Mesenchymal stem cell (in vitro differentiated cells and primary cell): ENCODE measurements around the gene INPP5D.

ENCODE experiments used
- DNase-seq: peaks from one replicate; pipeline ENCODE4 v3.0.0-alpha.2; 2013
- H2AFZ ChIP-seq: one replicate; pipeline ENCODE4 v1.6.1; 2013; ENCODE audit warnings: low read depth, mild to moderate bottlenecking, control low read depth, inconsistent platforms, low read length, moderate library complexity
- H2AK5ac ChIP-seq: 2 replicates; pipeline ENCODE4 v1.6.1; 2013; ENCODE audit warnings: low read length, moderate library complexity, mild to moderate bottlenecking, inconsistent platforms; ENCODE audit not compliant: severe bottlenecking
- H2BK120ac ChIP-seq: one replicate; pipeline ENCODE4 v1.6.1; 2013; ENCODE audit warnings: low read depth, mild to moderate bottlenecking, inconsistent platforms, low read length, moderate library complexity
- H2BK12ac ChIP-seq, 2 experiments: one replicate each; pipeline ENCODE4 v1.6.1; 2013; ENCODE audit warnings: inconsistent platforms in 2 of 2, low read length in 2 of 2, mild to moderate bottlenecking in 2 of 2, moderate library complexity in 2 of 2, control low read depth in 1 of 2
- H2BK15ac ChIP-seq: one replicate; pipeline ENCODE4 v1.6.1; 2013; ENCODE audit warnings: mild to moderate bottlenecking, low read depth, inconsistent platforms; ENCODE audit not compliant: poor library complexity, severe bottlenecking
- H2BK5ac ChIP-seq: 2 replicates; pipeline ENCODE4 v1.6.1; 2013; ENCODE audit warnings: low read depth, mild to moderate bottlenecking, low read length, control low read depth, inconsistent platforms; ENCODE audit not compliant: poor library complexity, severe bottlenecking
- H3K14ac ChIP-seq, 2 experiments: one replicate each; pipeline ENCODE4 v1.6.1; 2013; ENCODE audit warnings: inconsistent platforms in 2 of 2, low read length in 2 of 2, control low read depth in 1 of 2, mild to moderate bottlenecking in 1 of 2, moderate library complexity in 1 of 2
- H3K18ac ChIP-seq, 2 experiments: one replicate each; pipeline ENCODE4 v1.6.1; 2013; ENCODE audit warnings: inconsistent platforms in 2 of 2, low read length in 2 of 2, control low read depth in 1 of 2, low read depth in 1 of 2, mild to moderate bottlenecking in 1 of 2
- H3K23ac ChIP-seq, 2 experiments: one replicate each; pipeline ENCODE4 v1.6.1; 2013; ENCODE audit warnings: inconsistent platforms in 2 of 2, low read length in 2 of 2, mild to moderate bottlenecking in 2 of 2, moderate library complexity in 2 of 2, control low read depth in 1 of 2
- H3K27ac ChIP-seq: 2 replicates; pipeline ENCODE4 v1.5.1; 2013; ENCODE audit warnings: mild to moderate bottlenecking, moderate library complexity, low read length, control low read depth, inconsistent platforms; ENCODE audit not compliant: poor library complexity, severe bottlenecking
- H3K27me3 ChIP-seq, 2 experiments: 2 replicates each; pipeline versions ENCODE4 v1.6.1 to v1.7.0; 2013; ENCODE audit warnings: low read length in 2 of 2, mild to moderate bottlenecking in 2 of 2, moderate library complexity in 2 of 2, control low read depth in 1 of 2, inconsistent platforms in 1 of 2; ENCODE audit not compliant: control insufficient read depth in 1 of 2, insufficient read depth in 1 of 2
- H3K36me3 ChIP-seq, 2 experiments: 2 replicates each; pipeline versions ENCODE4 v1.6.1 to v1.7.0; 2013; ENCODE audit warnings: low read length in 2 of 2, control low read depth in 1 of 2, inconsistent platforms in 1 of 2, low read depth in 1 of 2, mild to moderate bottlenecking in 1 of 2; ENCODE audit not compliant: insufficient read depth in 2 of 2, control insufficient read depth in 1 of 2
- H3K4ac ChIP-seq, 2 experiments: one replicate each; pipeline ENCODE4 v1.6.1; 2013; ENCODE audit warnings: inconsistent platforms in 2 of 2, low read length in 2 of 2, mild to moderate bottlenecking in 2 of 2, moderate library complexity in 2 of 2, control low read depth in 1 of 2, low read depth in 1 of 2
- H3K4me1 ChIP-seq: 2 replicates; pipeline ENCODE4 v1.6.1; 2013; ENCODE audit warnings: low read depth, low read length, control low read depth; ENCODE audit not compliant: control insufficient read depth, insufficient read depth
- H3K4me2 ChIP-seq: 2 replicates; pipeline ENCODE4 v1.6.1; 2013; ENCODE audit warnings: low read length, mild to moderate bottlenecking, inconsistent platforms; ENCODE audit not compliant: poor library complexity, severe bottlenecking
- H3K4me3 ChIP-seq, 2 experiments: 2 replicates each; pipeline versions ENCODE4 v1.5.1 to v1.7.0; 2013; ENCODE audit warnings: low read length in 2 of 2, mild to moderate bottlenecking in 2 of 2, control low read depth in 1 of 2, low read depth in 1 of 2; ENCODE audit not compliant: insufficient read depth in 1 of 2
- H3K79me1 ChIP-seq: replicated peaks from 2 replicates; pipeline ENCODE4 v1.6.1; 2013; ENCODE audit warnings: mild to moderate bottlenecking, control low read depth, low read length, inconsistent platforms; ENCODE audit not compliant: poor library complexity, severe bottlenecking
- H3K9ac ChIP-seq: 2 replicates; pipeline ENCODE4 v1.7.0; 2013; ENCODE audit warnings: mild to moderate bottlenecking, low read length, moderate library complexity
- H3K9me3 ChIP-seq: 2 replicates; pipeline ENCODE4 v1.7.0; 2013; ENCODE audit warnings: mild to moderate bottlenecking, low read length; ENCODE audit not compliant: control insufficient read depth
- H4K8ac ChIP-seq: one replicate; pipeline ENCODE4 v1.6.1; 2013; ENCODE audit warnings: inconsistent platforms, mild to moderate bottlenecking, low read length, moderate library complexity
- H4K91ac ChIP-seq: one replicate; pipeline ENCODE4 v1.6.1; 2013; ENCODE audit warnings: mild to moderate bottlenecking, low read length, inconsistent platforms
- WGBS: methylation state at CpG from one replicate; pipeline ENCODE4 v1.1.7; 2013; ENCODE audit warnings: mixed read lengths; 5-methylcytosine and 5-hydroxymethylcytosine counted together

The INPP5D gene

GRCh38 chr2:233233618-233234230, 173.6 kb downstream of the INPP5D start:
- H2BK15ac ChIP-seq, result no peak overlapping the region
- no peak overlapping the region for H3K4me3 ChIP-seq
- H2BK12ac ChIP-seq, result no peak overlapping the region
- H2AFZ ChIP-seq, result no peak overlapping the region
- H3K36me3 ChIP-seq, result no peaks in the 10 kb centered on the region
- no peaks in the 10 kb centered on the region for H3K4me1 ChIP-seq
- peaks cover 0 to 22% of the 10 kb centered on the region in 2 experiments for H3K27me3 ChIP-seq
- WGBS, result 61% methylated on average over 4 of the region's 4 CpGs
- no peak overlapping the region for H4K91ac ChIP-seq
- no peak overlapping the region for H3K4ac ChIP-seq
- no peak overlapping the region for H3K4me2 ChIP-seq
- H2BK5ac ChIP-seq, result no peak overlapping the region
- H3K79me1 ChIP-seq, result no peaks in the 10 kb centered on the region
- no peak overlapping the region for H3K23ac ChIP-seq
- DNase-seq, result no peak
- no peaks in the 10 kb centered on the region for H3K9me3 ChIP-seq
- no peak overlapping the region for H2BK120ac ChIP-seq
- no peak overlapping the region for H4K8ac ChIP-seq
- H2AK5ac ChIP-seq, result no peak overlapping the region
- H3K18ac ChIP-seq, result no peak overlapping the region
- H3K27ac ChIP-seq, result no peak overlapping the region
- no peak overlapping the region for H3K14ac ChIP-seq
- no peak overlapping the region for H3K9ac ChIP-seq

- Histone ChIP-seq H4K91ac (no peak overlapping the region), H3K4me2 (no peak overlapping the region), H2BK5ac (no peak overlapping the region), H3K4me1 (no peaks in the 10 kb centered on the region), H3K79me1 (no peaks in the 10 kb centered on the region), H3K27ac (no peak overlapping the region), H3K4ac (no peak overlapping the region), H3K27me3 (peaks cover 0 to 21% of the 10 kb centered on the region in 2 experiments), H2BK12ac (no peak overlapping the region), H3K18ac (no peak overlapping the region), H2BK15ac (no peak overlapping the region), H3K36me3 (no peaks in the 10 kb centered on the region), H3K23ac (no peak overlapping the region), H2AK5ac (no peak overlapping the region), H2BK120ac (no peak overlapping the region), H3K9ac (no peak overlapping the region), H2AFZ (no peak overlapping the region), H3K4me3 (no peak overlapping the region), H3K9me3 (no peaks in the 10 kb centered on the region), H3K14ac (no peak overlapping the region), H4K8ac (no peak overlapping the region)
- no peak for DNase-seq
- WGBS, result 100% methylated on average over 2 of the region's 2 CpGs
Observed at GRCh38 chr2:233234264-233234663, 174.1 kb downstream of the INPP5D start.

GRCh38 chr2:233234996-233235395, 174.9 kb downstream of the INPP5D start:
- 78% methylated on average over 1 of the region's 3 CpGs for WGBS

GRCh38 chr2:233235977-233236376, 175.8 kb downstream of the INPP5D start:
- H3K23ac ChIP-seq, result no peak overlapping the region
- no peak overlapping the region for H2AK5ac ChIP-seq
- no peaks in the 10 kb centered on the region for H3K79me1 ChIP-seq
- no peak overlapping the region for H3K4ac ChIP-seq
- H3K18ac ChIP-seq, result no peak overlapping the region
- H3K9ac ChIP-seq, result no peak overlapping the region
- no peak overlapping the region for H2BK120ac ChIP-seq
- H3K14ac ChIP-seq, result no peak overlapping the region
- no peak overlapping the region for H3K4me3 ChIP-seq
- H2AFZ ChIP-seq, result no peak overlapping the region
- peaks cover 0 to 22% of the 10 kb centered on the region in 2 experiments for H3K27me3 ChIP-seq
- H2BK12ac ChIP-seq, result no peak overlapping the region
- H3K4me1 ChIP-seq, result no peaks in the 10 kb centered on the region
- H2BK5ac ChIP-seq, result no peak overlapping the region
- DNase-seq, result no peak
- H4K8ac ChIP-seq, result no peak overlapping the region
- WGBS, result 62% methylated on average over 7 of the region's 9 CpGs
- H2BK15ac ChIP-seq, result no peak overlapping the region
- no peak overlapping the region for H3K27ac ChIP-seq
- H3K9me3 ChIP-seq, result peaks cover 2% of the 10 kb centered on the region
- no peaks in the 10 kb centered on the region for H3K36me3 ChIP-seq
- H3K4me2 ChIP-seq, result no peak overlapping the region
- no peak overlapping the region for H4K91ac ChIP-seq

More at GRCh38 chr2:233234996-233235395, 174.9 kb downstream of the INPP5D start:
- Histone ChIP-seq H3K9ac (no peak overlapping the region), H3K27ac (no peak overlapping the region), H3K4me3 (no peak overlapping the region), H3K23ac (no peak overlapping the region), H3K18ac (no peak overlapping the region), H2BK15ac (no peak overlapping the region), H4K8ac (no peak overlapping the region), H2AFZ (no peak overlapping the region), H2BK5ac (no peak overlapping the region), H2BK12ac (no peak overlapping the region), H3K27me3 (peaks cover 0 to 23% of the 10 kb centered on the region in 2 experiments), H3K79me1 (no peaks in the 10 kb centered on the region), H3K14ac (no peak overlapping the region), H3K36me3 (no peaks in the 10 kb centered on the region), H3K4me2 (no peak overlapping the region), H2BK120ac (no peak overlapping the region), H3K4me1 (no peaks in the 10 kb centered on the region), H4K91ac (no peak overlapping the region), H2AK5ac (no peak overlapping the region), H3K9me3 (peaks cover 2% of the 10 kb centered on the region), H3K4ac (no peak overlapping the region)
- DNase-seq, result no peak
